ENCODE results near the gene INTS11. TPM values are rescaled to one million over a fixed set of nuclear protein-coding genes. Genes with fewer than 3 reads are reported as not detected.

Gene INTS11
- total and polyA plus RNA-seq, 4 donors: 39.8 to 206 (median 114) TPM

GRCh38 chr1:1272341-1273208, 51.9 kb downstream of the INTS11 start:
- Histone ChIP-seq H3K36me3 (ENCODE audit: control insufficient read depth, insufficient read depth, low read length) (peaks cover 50% of the 10 kb centered on the region), H3K4me3 (ENCODE audit: low read depth, low read length) (peak overlapping the region; percentile 78), H3K27me3 (ENCODE audit: control insufficient read depth, insufficient read depth, low read length) (no peaks in the 10 kb centered on the region), H3K27ac (ENCODE audit: low read depth, low read length) (no peak overlapping the region), H3K4me1 (ENCODE audit: control insufficient read depth, insufficient read depth, low read length) (peaks cover 44% of the 10 kb centered on the region), H3K9me3 (ENCODE audit: control insufficient read depth, insufficient read depth, low read length) (no peaks in the 10 kb centered on the region)
- 52% methylated on average over 43 of the region's 43 CpGs for WGBS (ENCODE audit: insufficient coverage)
- no peak for DNase-seq (ENCODE audit: low read depth in 4 of 6, low spot score in 6 of 6)

- Histone ChIP-seq H3K27ac (ENCODE audit: low read depth, low read length) (no peak overlapping the region), H3K36me3 (ENCODE audit: control insufficient read depth, insufficient read depth, low read length) (peaks cover 65% of the 10 kb centered on the region), H3K4me1 (ENCODE audit: control insufficient read depth, insufficient read depth, low read length) (peaks cover 44% of the 10 kb centered on the region), H3K9me3 (ENCODE audit: control insufficient read depth, insufficient read depth, low read length) (no peaks in the 10 kb centered on the region), H3K4me3 (ENCODE audit: low read depth, low read length) (no peak overlapping the region), H3K27me3 (ENCODE audit: control insufficient read depth, insufficient read depth, low read length) (no peaks in the 10 kb centered on the region)
- DNase-seq (ENCODE audit: low read depth in 4 of 6, low spot score in 6 of 6): no peak
- WGBS (ENCODE audit: insufficient coverage): 95% methylated on average over 7 of the region's 7 CpGs
These were observed 53.6 kb downstream of the INTS11 start for GRCh38 chr1:1270813-1271212.

- Histone ChIP-seq H3K27ac (ENCODE audit: low read depth, low read length) (no peak overlapping the region), H3K9me3 (ENCODE audit: control insufficient read depth, insufficient read depth, low read length) (no peaks in the 10 kb centered on the region), H3K4me3 (ENCODE audit: low read depth, low read length) (no peak overlapping the region), H3K27me3 (ENCODE audit: control insufficient read depth, insufficient read depth, low read length) (no peaks in the 10 kb centered on the region), H3K36me3 (ENCODE audit: control insufficient read depth, insufficient read depth, low read length) (peaks cover 83% of the 10 kb centered on the region), H3K4me1 (ENCODE audit: control insufficient read depth, insufficient read depth, low read length) (peaks cover 29% of the 10 kb centered on the region)
- WGBS (ENCODE audit: insufficient coverage): 95% methylated on average over 11 of the region's 13 CpGs
- no peak for DNase-seq (ENCODE audit: low read depth in 4 of 6, low spot score in 6 of 6)
These were observed 56.2 kb downstream of the INTS11 start for GRCh38 chr1:1268284-1268682.

- no peak for DNase-seq (ENCODE audit: low read depth in 4 of 6, low spot score in 6 of 6)
- Histone ChIP-seq H3K27ac (ENCODE audit: low read depth, low read length) (no peak overlapping the region), H3K4me1 (ENCODE audit: control insufficient read depth, insufficient read depth, low read length) (peaks cover 24% of the 10 kb centered on the region), H3K27me3 (ENCODE audit: control insufficient read depth, insufficient read depth, low read length) (no peaks in the 10 kb centered on the region), H3K9me3 (ENCODE audit: control insufficient read depth, insufficient read depth, low read length) (no peaks in the 10 kb centered on the region), H3K36me3 (ENCODE audit: control insufficient read depth, insufficient read depth, low read length) (peaks cover 84% of the 10 kb centered on the region), H3K4me3 (ENCODE audit: low read depth, low read length) (no peak overlapping the region)
- 94% methylated on average over 39 of the region's 39 CpGs for WGBS (ENCODE audit: insufficient coverage)
These were observed 56.8 kb downstream of the INTS11 start for GRCh38 chr1:1267488-1268283.

- no peak overlapping the region for H3K4me3 ChIP-seq (ENCODE audit: low read depth, low read length)
- no peak overlapping the region for H3K27ac ChIP-seq (ENCODE audit: low read depth, low read length)
- no peaks in the 10 kb centered on the region for H3K9me3 ChIP-seq (ENCODE audit: control insufficient read depth, insufficient read depth, low read length)
- H3K36me3 ChIP-seq (ENCODE audit: control insufficient read depth, insufficient read depth, low read length): peaks cover 87% of the 10 kb centered on the region
- 88% methylated on average over 5 of the region's 10 CpGs for WGBS (ENCODE audit: insufficient coverage)
- no peak for DNase-seq (ENCODE audit: low read depth in 4 of 6, low spot score in 6 of 6)
- no peaks in the 10 kb centered on the region for H3K27me3 ChIP-seq (ENCODE audit: control insufficient read depth, insufficient read depth, low read length)
- H3K4me1 ChIP-seq (ENCODE audit: control insufficient read depth, insufficient read depth, low read length): peaks cover 7% of the 10 kb centered on the region
These were observed 59.6 kb downstream of the INTS11 start for GRCh38 chr1:1264868-1265272.

GRCh38 chr1:1264026-1264425, 60.4 kb downstream of the INTS11 start:
- Histone ChIP-seq H3K27ac (ENCODE audit: low read depth, low read length) (no peak overlapping the region), H3K36me3 (ENCODE audit: control insufficient read depth, insufficient read depth, low read length) (peaks cover 94% of the 10 kb centered on the region), H3K9me3 (ENCODE audit: control insufficient read depth, insufficient read depth, low read length) (no peaks in the 10 kb centered on the region), H3K4me3 (ENCODE audit: low read depth, low read length) (no peak overlapping the region), H3K4me1 (ENCODE audit: control insufficient read depth, insufficient read depth, low read length) (peaks cover 7% of the 10 kb centered on the region), H3K27me3 (ENCODE audit: control insufficient read depth, insufficient read depth, low read length) (no peaks in the 10 kb centered on the region)
- WGBS (ENCODE audit: insufficient coverage): 95% methylated on average over 9 of the region's 9 CpGs
- DNase-seq (ENCODE audit: low read depth in 4 of 6, low spot score in 6 of 6): no peak

- no peaks in the 10 kb centered on the region for H3K9me3 ChIP-seq (ENCODE audit: control insufficient read depth, insufficient read depth, low read length)
- peaks cover 7% of the 10 kb centered on the region for H3K4me1 ChIP-seq (ENCODE audit: control insufficient read depth, insufficient read depth, low read length)
- no peak overlapping the region for H3K4me3 ChIP-seq (ENCODE audit: low read depth, low read length)
- DNase-seq (ENCODE audit: low read depth in 4 of 6, low spot score in 6 of 6): no peak
- WGBS (ENCODE audit: insufficient coverage): 97% methylated on average over 6 of the region's 8 CpGs
- peaks cover 94% of the 10 kb centered on the region for H3K36me3 ChIP-seq (ENCODE audit: control insufficient read depth, insufficient read depth, low read length)
- H3K27ac ChIP-seq (ENCODE audit: low read depth, low read length): no peak overlapping the region
- no peaks in the 10 kb centered on the region for H3K27me3 ChIP-seq (ENCODE audit: control insufficient read depth, insufficient read depth, low read length)
These were observed 61.7 kb downstream of the INTS11 start for GRCh38 chr1:1262758-1263157.

- Histone ChIP-seq H3K27ac (ENCODE audit: low read depth, low read length) (no peak overlapping the region), H3K36me3 (ENCODE audit: control insufficient read depth, insufficient read depth, low read length) (peaks cover 93% of the 10 kb centered on the region), H3K9me3 (ENCODE audit: control insufficient read depth, insufficient read depth, low read length) (no peaks in the 10 kb centered on the region), H3K27me3 (ENCODE audit: control insufficient read depth, insufficient read depth, low read length) (no peaks in the 10 kb centered on the region), H3K4me3 (ENCODE audit: low read depth, low read length) (no peak overlapping the region), H3K4me1 (ENCODE audit: control insufficient read depth, insufficient read depth, low read length) (peaks cover 7% of the 10 kb centered on the region)
- DNase-seq (ENCODE audit: low read depth in 4 of 6, low spot score in 6 of 6): no peak
- WGBS (ENCODE audit: insufficient coverage): 97% methylated on average over 17 of the region's 17 CpGs
These were observed 62.4 kb downstream of the INTS11 start for GRCh38 chr1:1262071-1262470.

Measured in spinal cord (tissue), 10 donors.